DOHH2 (cell line): ENCODE results near the gene CABCOCO1.

Experiments
- CTCF ChIP-seq: fragments of 200-600 bp; sonication (generic); IDR thresholded peaks from one replicate; pipeline ENCODE4 v1.5.1; 2014; ENCODE audit warnings: antibody characterized with exemption, mild to moderate bottlenecking, low read depth, low read length; ENCODE audit not compliant: poor library complexity, severe bottlenecking
- EZH2phosphoT487 ChIP-seq: fragments of 200-600 bp; sonication (generic); IDR thresholded peaks from 2 replicates; pipeline ENCODE4 v1.6.1; 2017; ENCODE audit warnings: borderline replicate concordance, mild to moderate bottlenecking, antibody characterized with exemption, low read length, moderate library complexity, mixed read lengths

GRCh38 chr10:61682323-61682722 lies 19.6 kb downstream of the CABCOCO1 start:
- no peak for TF ChIP-seq CTCF
- no peak for TF ChIP-seq EZH2phosphoT487
